HUES64 (cell line): Measurements from ENCODE around the gene DENND4C.
"Not testable (repeated sequence)": the region's sequence is repeated elsewhere in the genome, so short reads cannot be mapped to it uniquely, and the experiment has no call there.

Experiments used
- H3K27ac ChIP-seq: 2 replicates; pipeline ENCODE4 v1.7.0; 2013; ENCODE audit warnings: low read depth, low read length, inconsistent platforms
- H3K27me3 ChIP-seq: 2 replicates; pipeline ENCODE4 v1.6.1; 2013; ENCODE audit warnings: mild to moderate bottlenecking, low read length; ENCODE audit not compliant: insufficient read depth
- H3K36me3 ChIP-seq: 2 replicates; pipeline ENCODE4 v1.6.1; 2013; ENCODE audit warnings: mild to moderate bottlenecking, low read length; ENCODE audit not compliant: insufficient read depth
- H3K4me1 ChIP-seq: 2 replicates; pipeline ENCODE4 v1.6.1; 2013; ENCODE audit warnings: mild to moderate bottlenecking, low read length, moderate library complexity; ENCODE audit not compliant: insufficient read depth
- H3K4me3 ChIP-seq: 2 replicates; pipeline ENCODE4 v1.5.1; 2013; ENCODE audit warnings: mild to moderate bottlenecking, low read length, moderate library complexity
- H3K9ac ChIP-seq: 2 replicates; pipeline ENCODE4 v1.6.1; 2013; ENCODE audit warnings: mild to moderate bottlenecking, low read depth, low read length
- H3K9me3 ChIP-seq: 2 replicates; pipeline ENCODE4 v1.6.1; 2013; ENCODE audit warnings: low read depth, low read length; ENCODE audit not compliant: insufficient read depth
- WGBS: fragments of 150-250, 120-280 bp; methylation state at CpG from one replicate; pipeline ENCODE4 v1.1.7; 2013; ENCODE audit warnings: missing lambda C conversion rate; 5-methylcytosine and 5-hydroxymethylcytosine counted together

Gene DENND4C

GRCh38 chr9:19410195-19410503, 179.7 kb downstream of the DENND4C start:
- Histone ChIP-seq H3K9ac (no peak overlapping the region), H3K4me3 (peak overlapping the region; percentile 62), H3K27ac (no peak overlapping the region), H3K27me3 (peaks cover 9% of the 10 kb centered on the region), H3K9me3 (no peaks in the 10 kb centered on the region), H3K36me3 (peaks cover 5% of the 10 kb centered on the region; the same call in 1 of the 2 replicates), H3K4me1 (peaks cover 8% of the 10 kb centered on the region; the same call in 1 of the 2 replicates)
- 93% methylated on average over 2 of the region's 2 CpGs for WGBS

- 98% methylated on average over 2 of the region's 2 CpGs for WGBS
- no peak overlapping the region for H3K4me3 ChIP-seq
- no peak overlapping the region for H3K27ac ChIP-seq
- H3K4me1 ChIP-seq: peaks cover 8% of the 10 kb centered on the region; the same call in 1 of the 2 replicates
- H3K27me3 ChIP-seq: peaks cover 9% of the 10 kb centered on the region
- H3K9ac ChIP-seq: no peak overlapping the region
- peaks cover 5% of the 10 kb centered on the region; the same call in 1 of the 2 replicates for H3K36me3 ChIP-seq
- no peaks in the 10 kb centered on the region for H3K9me3 ChIP-seq
Measured at GRCh38 chr9:19410594-19410993, 180.1 kb downstream of the DENND4C start.

- no peak overlapping the region for H3K9ac ChIP-seq
- peaks cover 5% of the 10 kb centered on the region; the same call in 1 of the 2 replicates for H3K36me3 ChIP-seq
- peaks cover 9% of the 10 kb centered on the region for H3K27me3 ChIP-seq
- no peak overlapping the region for H3K27ac ChIP-seq
- H3K9me3 ChIP-seq: no peaks in the 10 kb centered on the region
- no peak overlapping the region for H3K4me3 ChIP-seq
- WGBS: 92% methylated on average over 7 of the region's 8 CpGs
- peaks cover 8% of the 10 kb centered on the region; the same call in 1 of the 2 replicates for H3K4me1 ChIP-seq
Measured at GRCh38 chr9:19411316-19411715, 180.8 kb downstream of the DENND4C start.

GRCh38 chr9:19413456-19413855, 183.0 kb downstream of the DENND4C start:
- H3K4me1 ChIP-seq, H3K4me3 ChIP-seq, H3K9me3 ChIP-seq, H3K27ac ChIP-seq, H3K9ac ChIP-seq, H3K36me3 ChIP-seq, H3K27me3 ChIP-seq: not testable (repeated sequence)
- 89% methylated on average over 3 of the region's 3 CpGs for WGBS

- no peak overlapping the region for H3K4me3 ChIP-seq
- WGBS: 98% methylated on average over 2 of the region's 2 CpGs
- H3K27ac ChIP-seq: no peak overlapping the region
- peaks cover 5% of the 10 kb centered on the region; the same call in 1 of the 2 replicates for H3K36me3 ChIP-seq
- H3K4me1 ChIP-seq: peaks cover 8% of the 10 kb centered on the region; the same call in 1 of the 2 replicates
- H3K27me3 ChIP-seq: no peaks in the 10 kb centered on the region
- no peak overlapping the region for H3K9ac ChIP-seq
- H3K9me3 ChIP-seq: no peaks in the 10 kb centered on the region
Measured at GRCh38 chr9:19416143-19416542, 185.7 kb downstream of the DENND4C start.

GRCh38 chr9:19420877-19421276, 190.4 kb downstream of the DENND4C start:
- WGBS: no CpG with 5 or more reads among the region's 1 CpG
- Histone ChIP-seq H3K9me3 (no peaks in the 10 kb centered on the region), H3K4me1 (peaks cover 20% of the 10 kb centered on the region), H3K27ac (no peak overlapping the region), H3K27me3 (no peaks in the 10 kb centered on the region), H3K4me3 (no peak overlapping the region), H3K9ac (no peak overlapping the region), H3K36me3 (peaks cover 15% of the 10 kb centered on the region)
